H1 (cell line): ENCODE measurements around the gene ZNF358.

Experiments used
- CTCF ChIP-seq, 3 experiments: IDR thresholded peaks; 1 replicate in 2 of 3; 2 replicates in 1 of 3; pipeline versions ENCODE4 v1.5.1 to v1.6.1; 2011; ENCODE audit warnings: low read length in 3 of 3, mild to moderate bottlenecking in 3 of 3, inconsistent platforms in 2 of 3, low read depth in 1 of 3, moderate library complexity in 1 of 3; ENCODE audit not compliant: insufficient read depth in 1 of 3; ENCODE audit errors: control extremely low read depth in 1 of 3
- POLR2AphosphoS5 ChIP-seq: IDR thresholded peaks from 2 replicates; pipeline ENCODE4 v1.6.1; 2011; ENCODE audit warnings: low read depth, low read length
- RNF2 ChIP-seq: fragments of 200-900, 300-1000 bp; sonication (generic); IDR thresholded peaks from 2 replicates; pipeline ENCODE4 v1.7.1; 2016; ENCODE audit warnings: borderline replicate concordance, low read depth, mild to moderate bottlenecking, antibody characterized with exemption, low read length; ENCODE audit not compliant: poor library complexity, severe bottlenecking; ENCODE audit errors: missing control alignments
- SRF ChIP-seq: IDR thresholded peaks from 2 replicates; pipeline ENCODE4 v1.6.1; 2011; ENCODE audit warnings: mild to moderate bottlenecking, low read depth, low read length, moderate library complexity
- TF ChIP-seq, protein P1 (sequence below): IDR thresholded peaks from 2 replicates; pipeline ENCODE4 v1.6.1; 2011; ENCODE audit warnings: low read length, improper control_type of control experiment

- TF ChIP-seq POLR2AphosphoS5 (no peak), CTCF (IDR thresholded peaks at IDR 0.05; ENCODE audit: control extremely low read depth in 1 of 3, insufficient read depth in 1 of 3, low read depth in 1 of 3, low read length in 3 of 3) (no peak), SRF (no peak), RNF2 (no peak)
- TF ChIP-seq, protein P1, sequence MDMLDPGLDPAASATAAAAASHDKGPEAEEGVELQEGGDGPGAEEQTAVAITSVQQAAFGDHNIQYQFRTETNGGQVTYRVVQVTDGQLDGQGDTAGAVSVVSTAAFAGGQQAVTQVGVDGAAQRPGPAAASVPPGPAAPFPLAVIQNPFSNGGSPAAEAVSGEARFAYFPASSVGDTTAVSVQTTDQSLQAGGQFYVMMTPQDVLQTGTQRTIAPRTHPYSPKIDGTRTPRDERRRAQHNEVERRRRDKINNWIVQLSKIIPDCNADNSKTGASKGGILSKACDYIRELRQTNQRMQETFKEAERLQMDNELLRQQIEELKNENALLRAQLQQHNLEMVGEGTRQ, result no peak
Measured at GRCh38 chr19:7478843-7479227, 37.1 kb upstream of the ZNF358 start.
